ENCODE results near the gene TXNRD3.

- TF ChIP-seq CTCF (conservative IDR thresholded peaks at IDR 0.05; ENCODE audit: low read length): no peak
- TF ChIP-seq EZH2phosphoT487 (IDR thresholded peaks at IDR 0.05; ENCODE audit: borderline replicate concordance): no peak
These were observed 45.0 kb downstream of the TXNRD3 start for GRCh38 chr3:126609909-126610308.
